K562 (cell line): ENCODE results near the gene FFAR1. TPM values are rescaled to one million over a fixed set of nuclear protein-coding genes. Genes with fewer than 3 reads are reported as not detected.

ENCODE experiments used
- MCM2 ChIP-seq: fragments of 450-650 bp; IDR thresholded peaks from 2 replicates; pipeline ENCODE4 v1.6.1; 2017; ENCODE audit warnings: low read depth, mild to moderate bottlenecking
- PHB ChIP-seq: fragments of 250-450 bp; sonication (Bioruptor Pico); IDR thresholded peaks from 2 replicates; pipeline ENCODE4 v1.5.0; 2021
- PYGO2 ChIP-seq: fragments of 450-650 bp; IDR thresholded peaks from 2 replicates; pipeline ENCODE4 v1.6.1; 2016; ENCODE audit warnings: mild to moderate bottlenecking, missing genetic modification characterization, moderate library complexity, missing compliant biosample characterization
- TAF7 ChIP-seq: fragments of 450-650 bp; IDR thresholded peaks from 2 replicates; pipeline ENCODE4 v1.6.1; 2016; ENCODE audit warnings: missing genetic modification characterization, missing compliant biosample characterization
- ZNF766 ChIP-seq: fragments of 200-800 bp; sonication (Bioruptor generic); conservative IDR thresholded peaks from 2 replicates; pipeline ENCODE4 v1.6.1; 2016; ENCODE audit warnings: missing genetic modification characterization, missing compliant biosample characterization
- polyA plus RNA-seq, 8 experiments: library from polyadenylated mRNA; depleted of rRNA in 4 of 8; stranded (reverse) in 5 of 8; unstranded in 3 of 8; fragments of >200 nt; fragmentation: Nextera tagmentation in 2 of 8; fragmentation: Illumina TruSeq in 1 of 8; extraction: Ambion mirVana in 2 of 8; extraction: Trizol in 1 of 8; gene quantifications; 2 replicates each; pipeline versions ENCODE4 v1.2.1 to v1.2.3, GENCODE V29; 2011 to 2014; ENCODE audit warnings: inconsistent platforms in 1 of 8, missing spikeins in 1 of 8
- total RNA-seq, 7 experiments: library from RNA; depleted of rRNA in 6 of 7; stranded (reverse); fragments of >200 nt in 6 of 7; fragmentation: Illumina TruSeq in 2 of 7; extraction: Trizol in 2 of 7; gene quantifications; 2 replicates each; pipeline versions ENCODE4 v1.2.1 to v1.2.3, GENCODE V29; 2011 to 2021; ENCODE audit warnings: low replicate concordance in 1 of 7
- TF ChIP-seq, protein P1 (sequence below): fragments of 200-600 bp; sonication (generic); IDR thresholded peaks from one replicate; pipeline ENCODE4 v1.6.1; 2012; ENCODE audit warnings: mild to moderate bottlenecking, low read depth, low read length, inconsistent platforms

The FFAR1 gene
- total and polyA plus RNA-seq, 9 of the 15 experiments (the other 6 are each of a cell fraction or from before 2014, with no cell fraction given), result not detected

DNA sequence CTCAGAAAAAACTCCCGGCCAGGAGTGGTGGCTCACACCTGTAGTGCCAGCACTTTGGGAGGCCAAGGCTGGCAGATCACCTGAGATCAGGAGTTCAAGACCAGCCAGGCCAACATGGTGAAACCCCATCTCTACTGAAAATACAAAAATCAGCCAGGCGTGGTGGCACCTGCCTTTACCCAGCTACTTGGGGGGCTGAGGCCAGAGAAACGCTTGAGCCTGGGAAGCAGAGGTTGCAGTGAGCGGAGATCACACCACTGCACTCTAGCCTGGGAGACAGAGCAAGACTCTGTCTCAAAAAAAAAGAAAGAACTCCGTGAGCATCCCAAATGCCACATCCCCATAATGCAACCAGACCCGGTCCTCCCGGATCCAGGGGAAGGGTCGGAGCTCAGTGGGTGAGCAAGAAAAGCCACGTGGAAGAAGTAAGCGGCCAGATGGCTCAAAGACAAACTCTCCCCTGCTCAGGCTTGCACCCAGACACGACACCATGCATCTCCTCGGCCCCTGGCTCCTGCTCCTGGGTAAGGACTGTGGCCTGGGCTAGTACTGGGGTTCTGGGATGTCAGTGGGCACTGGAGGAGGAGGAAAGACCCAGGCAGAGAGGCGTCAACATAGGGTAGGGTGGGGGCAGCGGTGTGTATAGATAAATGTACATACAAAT, 16.0 kb upstream of the FFAR1 start (continued):
- TF ChIP-seq, protein P1, sequence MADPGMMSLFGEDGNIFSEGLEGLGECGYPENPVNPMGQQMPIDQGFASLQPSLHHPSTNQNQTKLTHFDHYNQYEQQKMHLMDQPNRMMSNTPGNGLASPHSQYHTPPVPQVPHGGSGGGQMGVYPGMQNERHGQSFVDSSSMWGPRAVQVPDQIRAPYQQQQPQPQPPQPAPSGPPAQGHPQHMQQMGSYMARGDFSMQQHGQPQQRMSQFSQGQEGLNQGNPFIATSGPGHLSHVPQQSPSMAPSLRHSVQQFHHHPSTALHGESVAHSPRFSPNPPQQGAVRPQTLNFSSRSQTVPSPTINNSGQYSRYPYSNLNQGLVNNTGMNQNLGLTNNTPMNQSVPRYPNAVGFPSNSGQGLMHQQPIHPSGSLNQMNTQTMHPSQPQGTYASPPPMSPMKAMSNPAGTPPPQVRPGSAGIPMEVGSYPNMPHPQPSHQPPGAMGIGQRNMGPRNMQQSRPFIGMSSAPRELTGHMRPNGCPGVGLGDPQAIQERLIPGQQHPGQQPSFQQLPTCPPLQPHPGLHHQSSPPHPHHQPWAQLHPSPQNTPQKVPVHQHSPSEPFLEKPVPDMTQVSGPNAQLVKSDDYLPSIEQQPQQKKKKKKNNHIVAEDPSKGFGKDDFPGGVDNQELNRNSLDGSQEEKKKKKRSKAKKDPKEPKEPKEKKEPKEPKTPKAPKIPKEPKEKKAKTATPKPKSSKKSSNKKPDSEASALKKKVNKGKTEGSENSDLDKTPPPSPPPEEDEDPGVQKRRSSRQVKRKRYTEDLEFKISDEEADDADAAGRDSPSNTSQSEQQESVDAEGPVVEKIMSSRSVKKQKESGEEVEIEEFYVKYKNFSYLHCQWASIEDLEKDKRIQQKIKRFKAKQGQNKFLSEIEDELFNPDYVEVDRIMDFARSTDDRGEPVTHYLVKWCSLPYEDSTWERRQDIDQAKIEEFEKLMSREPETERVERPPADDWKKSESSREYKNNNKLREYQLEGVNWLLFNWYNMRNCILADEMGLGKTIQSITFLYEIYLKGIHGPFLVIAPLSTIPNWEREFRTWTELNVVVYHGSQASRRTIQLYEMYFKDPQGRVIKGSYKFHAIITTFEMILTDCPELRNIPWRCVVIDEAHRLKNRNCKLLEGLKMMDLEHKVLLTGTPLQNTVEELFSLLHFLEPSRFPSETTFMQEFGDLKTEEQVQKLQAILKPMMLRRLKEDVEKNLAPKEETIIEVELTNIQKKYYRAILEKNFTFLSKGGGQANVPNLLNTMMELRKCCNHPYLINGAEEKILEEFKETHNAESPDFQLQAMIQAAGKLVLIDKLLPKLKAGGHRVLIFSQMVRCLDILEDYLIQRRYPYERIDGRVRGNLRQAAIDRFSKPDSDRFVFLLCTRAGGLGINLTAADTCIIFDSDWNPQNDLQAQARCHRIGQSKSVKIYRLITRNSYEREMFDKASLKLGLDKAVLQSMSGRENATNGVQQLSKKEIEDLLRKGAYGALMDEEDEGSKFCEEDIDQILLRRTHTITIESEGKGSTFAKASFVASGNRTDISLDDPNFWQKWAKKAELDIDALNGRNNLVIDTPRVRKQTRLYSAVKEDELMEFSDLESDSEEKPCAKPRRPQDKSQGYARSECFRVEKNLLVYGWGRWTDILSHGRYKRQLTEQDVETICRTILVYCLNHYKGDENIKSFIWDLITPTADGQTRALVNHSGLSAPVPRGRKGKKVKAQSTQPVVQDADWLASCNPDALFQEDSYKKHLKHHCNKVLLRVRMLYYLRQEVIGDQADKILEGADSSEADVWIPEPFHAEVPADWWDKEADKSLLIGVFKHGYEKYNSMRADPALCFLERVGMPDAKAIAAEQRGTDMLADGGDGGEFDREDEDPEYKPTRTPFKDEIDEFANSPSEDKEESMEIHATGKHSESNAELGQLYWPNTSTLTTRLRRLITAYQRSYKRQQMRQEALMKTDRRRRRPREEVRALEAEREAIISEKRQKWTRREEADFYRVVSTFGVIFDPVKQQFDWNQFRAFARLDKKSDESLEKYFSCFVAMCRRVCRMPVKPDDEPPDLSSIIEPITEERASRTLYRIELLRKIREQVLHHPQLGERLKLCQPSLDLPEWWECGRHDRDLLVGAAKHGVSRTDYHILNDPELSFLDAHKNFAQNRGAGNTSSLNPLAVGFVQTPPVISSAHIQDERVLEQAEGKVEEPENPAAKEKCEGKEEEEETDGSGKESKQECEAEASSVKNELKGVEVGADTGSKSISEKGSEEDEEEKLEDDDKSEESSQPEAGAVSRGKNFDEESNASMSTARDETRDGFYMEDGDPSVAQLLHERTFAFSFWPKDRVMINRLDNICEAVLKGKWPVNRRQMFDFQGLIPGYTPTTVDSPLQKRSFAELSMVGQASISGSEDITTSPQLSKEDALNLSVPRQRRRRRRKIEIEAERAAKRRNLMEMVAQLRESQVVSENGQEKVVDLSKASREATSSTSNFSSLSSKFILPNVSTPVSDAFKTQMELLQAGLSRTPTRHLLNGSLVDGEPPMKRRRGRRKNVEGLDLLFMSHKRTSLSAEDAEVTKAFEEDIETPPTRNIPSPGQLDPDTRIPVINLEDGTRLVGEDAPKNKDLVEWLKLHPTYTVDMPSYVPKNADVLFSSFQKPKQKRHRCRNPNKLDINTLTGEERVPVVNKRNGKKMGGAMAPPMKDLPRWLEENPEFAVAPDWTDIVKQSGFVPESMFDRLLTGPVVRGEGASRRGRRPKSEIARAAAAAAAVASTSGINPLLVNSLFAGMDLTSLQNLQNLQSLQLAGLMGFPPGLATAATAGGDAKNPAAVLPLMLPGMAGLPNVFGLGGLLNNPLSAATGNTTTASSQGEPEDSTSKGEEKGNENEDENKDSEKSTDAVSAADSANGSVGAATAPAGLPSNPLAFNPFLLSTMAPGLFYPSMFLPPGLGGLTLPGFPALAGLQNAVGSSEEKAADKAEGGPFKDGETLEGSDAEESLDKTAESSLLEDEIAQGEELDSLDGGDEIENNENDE, result no peak
- no peak for TF ChIP-seq TAF7 (tag)
- TF ChIP-seq PYGO2 (tag), result no peak
- no peak for TF ChIP-seq ZNF766
- no peak for TF ChIP-seq PHB (CRISPR knock-in tag)
- TF ChIP-seq MCM2, result no peak
